ENCODE data around the gene RNF144B. TPM values are rescaled to one million over a fixed set of nuclear protein-coding genes. Genes with fewer than 3 reads are reported as not detected.

RNF144B gene
- polyA plus RNA-seq, 3 donors: 15.9 to 25.2 (median 16.5) TPM

DNA sequence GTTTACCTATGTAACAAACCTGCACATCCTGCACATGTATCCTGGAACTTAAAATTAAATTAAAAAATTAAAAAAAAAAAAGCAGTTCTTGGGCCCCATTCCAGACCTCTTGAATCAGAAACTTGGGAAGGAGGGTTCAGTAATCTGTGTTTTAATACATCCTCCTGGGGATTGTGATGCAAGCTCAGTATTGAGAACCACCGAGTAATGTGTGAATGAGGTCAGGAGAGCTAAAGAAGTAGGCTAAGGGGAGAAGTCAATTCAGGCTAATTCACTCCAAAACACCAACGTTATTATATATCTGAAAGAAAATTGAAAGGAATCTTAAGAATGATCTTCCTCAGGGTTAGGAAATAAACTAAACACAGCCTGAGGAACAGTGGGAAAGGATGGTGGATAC is 120.4 kb downstream of the RNF144B start:
- DNase-seq: no peak

- DNase-seq: no peak
These were observed 122.9 kb downstream of the RNF144B start for GRCh38 chr6:18509871-18510643.

DNA sequence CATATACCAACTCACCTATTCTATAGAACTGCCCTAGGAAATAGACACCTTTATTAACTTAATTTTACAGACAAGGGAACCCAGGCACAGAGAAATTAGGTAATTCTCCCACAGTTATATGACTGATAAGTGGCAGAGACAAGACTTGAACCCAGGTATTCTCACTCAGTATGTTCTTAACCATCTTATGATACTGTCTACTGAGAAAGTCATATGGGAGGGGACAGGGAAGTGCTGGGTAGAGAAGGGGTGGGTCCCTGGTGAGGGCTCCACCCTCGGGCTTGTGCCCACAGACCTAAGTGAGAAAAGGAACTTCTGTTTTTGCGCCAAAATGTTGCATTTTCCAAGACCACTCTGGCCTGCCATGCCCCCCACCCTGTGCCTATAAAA is 123.5 kb downstream of the RNF144B start:
- DNase-seq: no peak

GRCh38 chr6:18511211-18511610 is 124.1 kb downstream of the RNF144B start:
- no peak for DNase-seq

GRCh38 chr6:18513253-18513798 is 126.2 kb downstream of the RNF144B start:
- no peak for DNase-seq

GRCh38 chr6:18514180-18514579 is 127.0 kb downstream of the RNF144B start:
- DNase-seq: no peak

DNA sequence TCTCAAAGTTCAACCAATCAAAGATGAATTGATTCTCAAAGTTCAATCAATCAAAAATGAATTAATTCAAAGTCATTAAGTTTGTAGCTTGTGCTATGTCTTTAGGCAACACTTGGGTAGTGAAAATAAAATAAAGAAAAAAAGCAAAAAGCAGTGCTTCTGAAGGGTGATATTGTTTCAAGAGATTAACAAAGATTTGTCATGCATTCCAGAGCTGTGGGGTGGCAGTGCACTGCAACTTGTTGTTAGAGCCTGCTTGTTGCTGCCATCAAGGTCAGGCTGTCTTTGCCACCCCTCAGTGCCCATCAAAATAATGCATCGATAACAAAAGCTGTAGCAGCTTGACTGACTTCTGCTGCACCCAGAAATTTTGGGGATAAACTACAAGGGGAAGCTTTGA is 128.6 kb downstream of the RNF144B start:
- no peak for DNase-seq

Other genes with a start within 250 kb of the RNF144B start
- gene TPMT, start 232.3 kb upstream of the RNF144B start, polyA plus RNA-seq (ENCODE audit: insufficient read length in 3 of 3): 10 to 100 TPM; 21.7 to 27.2 (median 22.2) TPM
- gene KDM1B, start 231.9 kb upstream of the RNF144B start, polyA plus RNA-seq (ENCODE audit: insufficient read length in 3 of 3): 10 to 100 TPM; 18.5 to 19.4 (median 18.7) TPM
- gene DEK, start 122.8 kb upstream of the RNF144B start, polyA plus RNA-seq (ENCODE audit: insufficient read length in 3 of 3): 100 to 1,000 TPM; 189 to 210 (median 192) TPM

All from renal pelvis (tissue), 4 donors.